Endothelial cell (in vitro differentiated cells): Measurements from ENCODE around the gene ATP8A2. TPM values are rescaled to one million over a fixed set of nuclear protein-coding genes. Genes with fewer than 3 reads are reported as not detected.

Experiments
- DNase-seq: peaks from one replicate; pipeline ENCODE4 v3.0.0; 2021; ENCODE audit warnings: low spot score
- H3K27ac Mint-ChIP-seq: one replicate; pipeline ENCODE4 v1.8.0; 2021; ENCODE audit warnings: mixed read lengths, inconsistent platforms; ENCODE audit not compliant: unreplicated experiment
- H3K27me3 Mint-ChIP-seq: one replicate; pipeline ENCODE4 v1.8.0; 2021; ENCODE audit warnings: mild to moderate bottlenecking, moderate library complexity, mixed read lengths, inconsistent platforms; ENCODE audit not compliant: unreplicated experiment
- H3K36me3 Mint-ChIP-seq: one replicate; pipeline ENCODE4 v1.8.0; 2021; ENCODE audit warnings: mild to moderate bottlenecking, low read depth, mixed read lengths, inconsistent platforms; ENCODE audit not compliant: unreplicated experiment
- H3K4me1 Mint-ChIP-seq: one replicate; pipeline ENCODE4 v1.8.0; 2021; ENCODE audit warnings: mild to moderate bottlenecking, mixed read lengths, inconsistent platforms; ENCODE audit not compliant: unreplicated experiment
- H3K4me3 Mint-ChIP-seq: one replicate; pipeline ENCODE4 v1.8.0; 2021; ENCODE audit warnings: mild to moderate bottlenecking, mixed read lengths, inconsistent platforms; ENCODE audit not compliant: unreplicated experiment
- H3K9me3 Mint-ChIP-seq: one replicate; pipeline ENCODE4 v1.8.0; 2021; ENCODE audit warnings: mixed read lengths, inconsistent platforms; ENCODE audit not compliant: unreplicated experiment
- CTCF ChIP-seq: fragments of 200-600 bp; sonication (generic); IDR thresholded peaks from one replicate; pipeline ENCODE4 v1.5.0; 2021; ENCODE audit warnings: antibody characterized with exemption; ENCODE audit not compliant: unreplicated experiment
- total RNA-seq: library from RNA; stranded (reverse); fragmentation: NEBNext Ultra II Directional; extraction: Animal tissue kit (Norgen Biotek cat#: 25700); gene quantifications from one replicate; pipeline ENCODE4 v1.2.1, GENCODE V29; 2021; ENCODE audit not compliant: unreplicated experiment

Gene ATP8A2
- total RNA-seq, 1 donor from 2014 or later, result 2.1 TPM

GRCh38 chr13:25775275-25775674 lies 403.5 kb downstream of the ATP8A2 start:
- Mint-ChIP-seq H3K4me1 (peaks cover 3% of the 10 kb centered on the region), H3K27ac (no peak overlapping the region), H3K9me3 (no peaks in the 10 kb centered on the region), H3K4me3 (no peak overlapping the region), H3K27me3 (peaks cover 2% of the 10 kb centered on the region), H3K36me3 (no peaks in the 10 kb centered on the region)
- no peak for TF ChIP-seq CTCF
- DNase-seq, result no peak

- peaks cover 2% of the 10 kb centered on the region for H3K27me3 Mint-ChIP-seq
These were observed 404.2 kb downstream of the ATP8A2 start for GRCh38 chr13:25775986-25776385.

GRCh38 chr13:25776722-25777121 lies 404.9 kb downstream of the ATP8A2 start:
- no peak for TF ChIP-seq CTCF
- H3K27me3 Mint-ChIP-seq, result peaks cover 2% of the 10 kb centered on the region
- H3K4me3 Mint-ChIP-seq, result no peak overlapping the region
- DNase-seq, result no peak
- peaks cover 3% of the 10 kb centered on the region for H3K4me1 Mint-ChIP-seq
- no peaks in the 10 kb centered on the region for H3K36me3 Mint-ChIP-seq
- no peak overlapping the region for H3K27ac Mint-ChIP-seq
- H3K9me3 Mint-ChIP-seq, result no peaks in the 10 kb centered on the region

More at GRCh38 chr13:25775986-25776385, 404.2 kb downstream of the ATP8A2 start:
- Mint-ChIP-seq H3K36me3 (no peaks in the 10 kb centered on the region), H3K9me3 (no peaks in the 10 kb centered on the region), H3K4me1 (peaks cover 3% of the 10 kb centered on the region), H3K4me3 (no peak overlapping the region), H3K27ac (no peak overlapping the region)
- no peak for TF ChIP-seq CTCF
- DNase-seq, result no peak

GRCh38 chr13:25777509-25777908 lies 405.7 kb downstream of the ATP8A2 start:
- no peak for DNase-seq
- Mint-ChIP-seq H3K4me1 (peaks cover 3% of the 10 kb centered on the region), H3K9me3 (no peaks in the 10 kb centered on the region), H3K36me3 (no peaks in the 10 kb centered on the region), H3K27me3 (peaks cover 2% of the 10 kb centered on the region), H3K4me3 (no peak overlapping the region), H3K27ac (no peak overlapping the region)
- TF ChIP-seq CTCF, result no peak

GRCh38 chr13:25778365-25778764 lies 406.6 kb downstream of the ATP8A2 start:
- Mint-ChIP-seq H3K27ac (no peak overlapping the region), H3K36me3 (no peaks in the 10 kb centered on the region), H3K4me3 (no peak overlapping the region), H3K27me3 (peaks cover 2% of the 10 kb centered on the region), H3K9me3 (no peaks in the 10 kb centered on the region), H3K4me1 (peaks cover 3% of the 10 kb centered on the region)
- no peak for DNase-seq
- no peak for TF ChIP-seq CTCF
